OCI-LY7 (cell line): ENCODE measurements around the gene RBP3. TPM values are rescaled to one million over a fixed set of nuclear protein-coding genes. Genes with fewer than 3 reads are reported as not detected.

Experiments
- total RNA-seq, 2 experiments: library from RNA; depleted of rRNA in 1 of 2; stranded (reverse); fragments of >200 nt in 1 of 2; shearing (Covaris generic) in 1 of 2; gene quantifications; 2 replicates each; pipeline ENCODE4 v1.2.3, GENCODE V29; 2014 to 2022

Gene RBP3
- total RNA-seq, 2 experiments from 2014 or later = not detected

Other genes starting within 250 kb of the RBP3 start
- not detected in 2 replicates for gene GDF10, start 48.2 kb upstream of the RBP3 start, total RNA-seq (2014; rRNA removed; shearing (Covaris generic))
- gene GDF10, start 48.2 kb upstream of the RBP3 start, total RNA-seq (2022) = not detected in 2 replicates
- not detected in 2 replicates for gene GDF2, start 25.9 kb upstream of the RBP3 start, total RNA-seq (2014; rRNA removed; shearing (Covaris generic))
- gene GDF2, start 25.9 kb upstream of the RBP3 start, total RNA-seq (2022) = not detected in 2 replicates
- 0.06 and 0.31 TPM in 2 replicates for gene ZNF488, start 35.9 kb downstream of the RBP3 start, total RNA-seq (2014; rRNA removed; shearing (Covaris generic))
- 0.30 and 0.34 TPM in 2 replicates for gene ZNF488, start 35.9 kb downstream of the RBP3 start, total RNA-seq (2022)
- gene ANXA8, start 135.8 kb downstream of the RBP3 start, total RNA-seq (2014; rRNA removed; shearing (Covaris generic)) = not detected in 2 replicates
- gene ANXA8, start 135.8 kb downstream of the RBP3 start, total RNA-seq (2022) = not detected in 2 replicates
- gene FAM25G, start 143.3 kb downstream of the RBP3 start, total RNA-seq (2014; rRNA removed; shearing (Covaris generic)) = not detected in 2 replicates
- gene FAM25G, start 143.3 kb downstream of the RBP3 start, total RNA-seq (2022) = not detected in 2 replicates
- 4.8 and 7.4 TPM in 2 replicates for gene AGAP9, start 175.3 kb downstream of the RBP3 start, total RNA-seq (2014; rRNA removed; shearing (Covaris generic))
- gene AGAP9, start 175.3 kb downstream of the RBP3 start, total RNA-seq (2022) = 7.6 and 8.0 TPM in 2 replicates